HG03103 (cell line): ENCODE data around the gene CHRNE.
A peak's percentile ranks its signal among the peaks of the same experiment; 100 is the strongest.
"Not testable (repeated sequence)": the region's sequence is repeated elsewhere in the genome, so short reads cannot be mapped to it uniquely, and the experiment has no call there.

ENCODE experiments used
- ATAC-seq: cut with Tn5 transposase; IDR thresholded peaks from one replicate; pipeline ENCODE4 v1.9.1; 2021; ENCODE audit warnings: low read depth; ENCODE audit not compliant: unreplicated experiment

CHRNE gene

DNA sequence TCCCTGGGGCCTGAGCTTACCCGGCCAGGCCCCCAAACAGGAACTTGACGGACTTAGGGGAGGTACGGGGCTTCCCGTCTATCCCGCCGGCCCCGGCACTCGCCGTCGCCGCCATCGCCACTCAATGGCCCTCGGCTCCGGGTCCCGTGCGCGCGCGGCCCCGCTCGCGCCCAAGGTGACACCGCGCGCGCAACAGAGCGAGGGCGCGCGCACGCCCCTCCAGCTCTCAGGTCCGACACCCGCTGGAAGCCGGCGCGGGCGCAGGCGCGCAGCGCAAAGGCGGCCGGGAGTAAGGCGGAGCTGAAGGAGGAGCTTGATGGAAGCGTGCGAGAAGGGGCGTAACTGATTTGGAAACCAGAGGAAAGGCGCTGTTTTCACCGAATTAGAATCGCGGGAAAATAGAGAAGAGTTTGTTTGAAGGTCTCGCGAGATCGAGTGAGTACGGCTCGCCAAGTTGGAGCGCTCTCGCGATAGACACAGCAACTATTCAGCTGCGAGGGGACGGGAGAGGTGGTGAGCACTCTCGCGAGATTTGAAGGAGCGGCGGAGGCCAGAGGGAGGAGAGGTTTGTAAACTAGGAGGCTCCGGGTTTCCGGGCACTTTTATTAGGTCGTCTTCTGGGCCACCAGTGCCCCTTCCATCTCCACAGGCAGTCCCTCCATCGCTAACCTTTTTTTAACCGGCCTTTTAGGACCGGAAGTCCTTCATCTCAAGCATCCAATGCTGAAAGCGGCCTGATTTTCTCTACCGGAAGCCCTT, 37.1 kb upstream of the CHRNE start, which contains the start of the genes RNF167 and SLC25A11:
Gene RNF167, plus strand, starts transcription at position 473 of the 759 bp plus-strand sequence. CDS start 642 bp downstream, outside the sequence.
Gene SLC25A11, minus strand, starts transcription at position 251 of the 759 bp plus-strand sequence. Its CDS starts 136 bp downstream, at position 115.
- peak; percentile 78 for ATAC-seq

GRCh38 chr17:4939546-4939795, 36.6 kb upstream of the CHRNE start:
- ATAC-seq: no peak

DNA sequence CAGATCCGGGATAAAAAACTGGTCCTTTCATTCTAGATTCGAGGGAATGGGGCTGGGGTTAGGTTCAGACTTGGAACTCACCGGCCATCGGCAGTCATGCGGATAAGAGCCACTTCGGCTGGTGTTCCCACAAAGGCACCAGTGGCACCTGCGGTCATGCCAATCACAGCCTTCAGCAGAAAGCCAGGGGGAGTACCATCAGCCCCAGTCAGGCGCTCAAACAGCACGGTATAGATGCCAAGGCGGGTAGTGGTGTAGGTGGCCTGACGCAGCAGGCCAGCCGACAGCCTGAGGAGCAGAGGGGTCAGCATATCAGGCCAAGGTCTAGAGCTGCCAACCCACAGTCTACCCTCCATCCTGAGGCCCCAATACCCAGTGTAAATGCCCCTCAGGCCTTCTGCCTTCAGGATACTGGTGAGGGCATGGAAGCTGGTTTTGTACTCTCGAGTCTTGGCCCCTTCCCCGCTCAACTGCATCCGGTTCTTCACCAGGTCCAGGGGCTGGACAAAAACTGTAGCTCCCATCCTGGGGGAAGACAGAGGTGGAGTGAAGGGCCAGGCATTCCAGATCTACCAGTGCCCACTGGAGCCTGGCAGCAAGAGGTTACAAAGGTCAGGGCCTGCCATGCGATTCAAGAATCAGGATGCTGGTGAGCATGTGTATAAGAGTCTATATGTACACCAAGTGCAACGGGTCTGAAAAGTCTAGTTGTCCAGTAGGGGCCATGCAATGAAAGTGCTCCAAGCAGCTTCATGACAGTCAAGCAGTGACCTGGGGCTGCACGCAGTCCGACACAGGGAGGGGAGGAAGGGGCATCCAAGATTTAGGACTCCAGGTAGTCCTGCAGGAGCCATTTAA, 36.0 kb upstream of the CHRNE start:
- ATAC-seq: no peak

DNA sequence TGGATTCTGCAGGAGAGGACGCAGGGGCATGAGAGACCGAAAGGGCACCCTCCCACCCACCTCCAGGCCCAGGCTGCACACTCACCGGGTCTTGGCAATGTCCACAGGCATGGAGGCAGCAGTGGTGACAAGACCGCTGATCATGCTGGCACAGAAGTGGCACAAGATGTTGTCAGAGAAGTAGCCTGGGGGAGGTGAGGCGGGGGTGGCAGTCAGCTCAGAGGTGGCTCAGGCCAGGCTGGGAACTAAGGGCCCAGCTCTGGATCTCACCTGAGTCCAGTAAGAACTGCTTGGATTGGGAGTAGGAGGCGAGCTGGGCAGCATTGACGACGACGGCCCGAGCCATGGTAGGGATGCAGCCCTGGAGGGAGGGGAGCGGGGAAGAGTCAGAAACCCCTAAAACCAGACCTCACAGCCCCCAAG, 35.2 kb upstream of the CHRNE start:
- ATAC-seq: no peak

GRCh38 chr17:4937553-4937952, 34.7 kb upstream of the CHRNE start:
- no peak for ATAC-seq

GRCh38 chr17:4936436-4936835, 33.5 kb upstream of the CHRNE start:
- ATAC-seq: no peak

DNA sequence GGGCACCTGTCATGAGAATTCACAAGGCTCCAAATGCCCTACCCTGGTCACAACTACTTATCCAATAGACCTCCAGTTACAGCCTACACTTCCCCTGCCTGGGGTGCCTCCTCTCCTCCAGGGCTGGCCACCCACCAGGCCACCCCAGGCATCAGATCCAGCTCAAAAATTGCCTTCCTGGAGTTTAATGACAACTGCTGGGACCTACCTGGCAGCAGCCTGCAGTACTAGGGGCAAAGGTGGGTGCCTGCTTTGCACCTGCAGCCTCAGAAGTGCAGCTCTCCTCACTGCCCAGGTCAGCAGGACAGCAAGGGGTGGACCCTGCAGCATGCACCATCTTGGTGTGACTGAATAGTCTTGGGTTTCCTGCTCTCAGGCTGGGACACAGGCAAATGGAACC, 32.8 kb upstream of the CHRNE start:
- ATAC-seq: no peak

DNA sequence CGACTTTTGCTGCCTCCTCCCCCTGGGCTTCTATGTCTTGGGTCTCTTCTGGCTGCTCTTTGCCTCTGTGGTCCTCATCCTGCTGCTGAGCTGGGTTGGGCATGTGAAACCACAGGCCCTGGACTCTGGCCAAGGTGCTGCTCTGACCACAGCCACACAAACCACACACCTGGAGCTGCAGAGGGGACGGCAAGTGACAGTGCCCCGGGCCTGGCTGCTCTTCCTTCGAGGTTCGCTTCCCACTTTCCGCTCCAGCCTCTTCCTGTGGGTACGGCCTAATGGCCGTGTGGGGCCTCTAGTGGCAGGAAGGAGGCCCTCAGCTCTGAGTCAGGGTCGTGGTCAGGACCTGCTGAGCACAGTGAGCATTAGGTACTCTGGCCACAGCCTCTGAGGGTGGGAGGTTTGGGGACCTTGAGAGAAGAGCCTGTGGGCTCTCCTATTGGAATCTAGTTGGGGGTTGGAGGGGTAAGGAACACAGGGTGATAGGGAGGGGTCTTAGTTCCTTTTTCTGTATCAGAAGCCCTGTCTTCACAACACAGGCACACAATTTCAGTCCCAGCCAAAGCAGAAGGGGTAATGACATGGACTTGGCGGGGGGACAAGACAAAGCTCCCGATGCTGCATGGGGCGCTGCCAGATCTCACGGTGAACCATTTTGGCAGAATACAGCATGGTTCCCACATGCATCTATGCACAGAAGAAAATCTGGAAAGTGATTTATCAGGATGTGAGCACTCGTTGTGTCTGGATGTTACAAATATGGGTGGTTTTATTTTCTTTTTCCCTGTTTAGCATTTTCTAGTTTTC, 31.5 kb upstream of the CHRNE start:
- no peak for ATAC-seq

- no peak for ATAC-seq
Observed at GRCh38 chr17:4933646-4934045, 30.7 kb upstream of the CHRNE start.

DNA sequence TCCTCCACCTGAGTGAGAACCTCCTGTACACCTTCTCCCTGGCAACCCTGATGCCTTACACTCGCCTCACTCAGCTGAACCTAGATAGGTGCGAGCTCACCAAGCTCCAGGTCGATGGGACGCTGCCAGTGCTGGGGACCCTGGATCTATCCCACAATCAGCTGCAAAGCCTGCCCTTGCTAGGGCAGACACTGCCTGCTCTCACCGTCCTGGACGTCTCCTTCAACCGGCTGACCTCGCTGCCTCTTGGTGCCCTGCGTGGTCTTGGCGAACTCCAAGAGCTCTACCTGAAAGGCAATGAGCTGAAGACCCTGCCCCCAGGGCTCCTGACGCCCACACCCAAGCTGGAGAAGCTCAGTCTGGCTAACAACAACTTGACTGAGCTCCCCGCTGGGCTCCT, 29.9 kb upstream of the CHRNE start:
- no peak for ATAC-seq

DNA sequence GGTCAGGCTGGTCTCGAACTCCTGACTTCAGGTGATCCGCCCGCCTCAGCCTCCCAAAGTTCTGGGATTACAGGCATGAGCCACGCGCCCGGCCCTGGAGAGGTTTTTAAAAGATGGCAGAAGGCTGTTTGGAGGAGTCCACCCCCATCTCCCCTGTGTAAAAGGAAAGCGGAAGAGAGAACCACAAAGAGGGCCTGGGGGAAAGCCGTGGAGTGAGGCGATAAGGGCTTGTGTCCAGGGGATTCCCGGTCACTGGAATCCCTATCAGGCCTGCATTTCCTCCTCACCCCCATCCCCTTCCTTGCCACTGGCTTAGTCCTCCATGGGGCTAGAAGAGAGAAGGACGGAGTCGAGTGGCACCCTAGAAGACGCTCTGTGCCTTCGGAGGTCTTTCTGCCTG, 29.1 kb upstream of the CHRNE start, which contains the start of gene GP1BA:
Gene GP1BA, plus strand, starts transcription at position 315 of the 400 bp plus-strand sequence. CDS start 328 bp downstream, outside the sequence.
- no peak for ATAC-seq

GRCh38 chr17:4928881-4929280, 26.0 kb upstream of the CHRNE start:
- no peak for ATAC-seq

DNA sequence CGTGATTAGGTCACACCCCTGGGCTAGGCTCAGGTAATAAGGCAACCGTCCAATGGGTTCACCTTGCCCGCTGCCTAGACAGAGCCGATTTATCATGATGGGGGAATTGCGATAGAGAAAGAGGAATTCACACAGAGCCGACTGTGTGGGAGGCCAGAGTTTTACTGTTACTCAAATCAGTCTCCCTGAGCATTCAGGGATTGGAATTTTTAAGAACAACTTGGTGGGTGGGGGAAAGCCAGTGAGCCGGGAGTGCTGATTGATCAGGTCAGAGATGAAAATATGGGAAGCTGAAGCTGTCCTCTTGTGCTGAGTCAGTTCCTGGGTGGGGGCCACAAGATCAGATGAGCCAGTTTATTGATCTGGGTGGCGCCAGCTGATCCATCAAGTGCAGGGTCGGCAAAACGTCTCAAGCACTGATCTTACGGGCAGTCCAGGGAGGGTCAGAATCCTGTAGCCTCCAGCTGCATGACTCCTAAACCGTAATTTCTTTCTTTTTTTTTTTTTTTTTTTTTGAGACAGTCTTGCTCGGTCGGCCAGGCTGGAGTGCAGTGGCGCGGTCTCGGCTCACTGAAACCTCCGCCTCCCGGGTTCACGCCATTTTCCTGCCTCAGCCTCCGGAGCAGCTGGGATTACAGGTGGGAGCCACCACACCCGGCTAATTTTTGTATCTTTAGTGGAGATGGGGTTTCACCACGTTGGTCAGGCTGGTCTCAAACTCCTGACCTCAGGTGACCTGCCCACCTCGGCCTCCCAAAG, 23.9 kb upstream of the CHRNE start:
- not testable (repeated sequence) for ATAC-seq

DNA sequence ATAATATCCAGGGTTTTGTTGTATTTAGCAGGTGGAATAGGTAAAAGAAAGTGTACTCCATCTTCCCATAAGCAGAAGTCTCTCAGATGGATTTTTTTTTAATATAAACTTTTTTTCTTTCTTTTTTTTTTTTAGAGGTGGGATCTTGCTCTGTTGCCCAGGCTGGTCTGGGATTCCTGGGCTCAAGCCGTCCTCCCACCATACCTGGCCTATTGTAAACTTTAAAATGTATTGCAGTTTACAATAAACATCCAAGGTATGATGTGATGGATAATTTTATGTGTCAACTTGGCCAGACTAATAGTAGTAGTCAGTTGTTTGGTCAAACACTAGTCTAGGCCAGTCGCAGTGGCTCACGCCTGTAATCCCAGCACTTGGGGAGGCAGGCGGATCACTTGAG, 18.4 kb upstream of the CHRNE start:
- no peak for ATAC-seq

GRCh38 chr17:4920351-4921048, 17.6 kb upstream of the CHRNE start:
- ATAC-seq: no peak

GRCh38 chr17:4919511-4920047, 16.7 kb upstream of the CHRNE start:
- no peak for ATAC-seq

DNA sequence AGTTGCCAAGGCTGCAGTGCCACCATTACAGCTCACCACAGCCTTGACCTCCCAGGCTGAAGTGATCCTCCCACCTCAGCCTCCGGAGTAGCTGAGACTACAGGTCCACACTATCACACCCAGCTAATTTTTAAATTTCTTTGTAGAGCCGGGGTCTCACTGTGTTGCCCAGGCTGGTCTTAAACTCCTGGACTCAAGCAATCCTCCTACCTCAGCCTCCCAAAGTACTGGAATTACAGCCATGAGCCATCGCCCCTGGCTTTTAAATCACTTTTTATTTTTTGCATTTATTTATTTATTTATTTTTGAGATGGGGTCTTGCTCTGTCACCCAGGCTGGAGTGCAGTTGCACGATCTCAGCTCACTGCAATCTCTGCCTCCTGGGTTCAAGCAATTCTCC, 11.7 kb upstream of the CHRNE start:
- not testable (repeated sequence) for ATAC-seq

DNA sequence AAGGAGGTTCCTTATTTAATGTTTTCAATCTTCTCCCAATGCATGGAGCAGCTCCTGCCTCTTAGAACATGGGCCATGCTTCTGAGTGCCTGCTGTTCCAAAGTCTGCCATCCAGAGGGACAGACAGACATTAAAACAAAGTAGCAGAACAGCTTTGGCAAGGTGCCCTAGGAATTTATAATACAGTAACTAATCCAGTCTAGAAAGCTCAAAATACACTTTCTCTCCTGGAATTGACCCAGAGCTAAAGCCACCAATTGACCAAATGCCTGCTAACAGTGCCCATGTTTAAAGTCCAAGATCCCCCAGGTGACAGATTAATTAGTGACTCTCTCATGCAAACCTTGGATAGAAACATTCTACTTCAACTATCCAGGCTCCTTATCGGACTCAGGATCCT, 11.1 kb upstream of the CHRNE start:
- no peak for ATAC-seq
